GM21723 (cell line): ENCODE results near the gene TTC28.

Source experiments
- ATAC-seq: cut with Tn5 transposase; IDR thresholded peaks from one replicate; pipeline ENCODE4 v1.9.1; 2021; ENCODE audit warnings: mild to moderate bottlenecking, moderate library complexity; ENCODE audit not compliant: unreplicated experiment

Gene TTC28

GRCh38 chr22:28017558-28017820, 662.2 kb downstream of the TTC28 start:
- no peak for ATAC-seq

DNA sequence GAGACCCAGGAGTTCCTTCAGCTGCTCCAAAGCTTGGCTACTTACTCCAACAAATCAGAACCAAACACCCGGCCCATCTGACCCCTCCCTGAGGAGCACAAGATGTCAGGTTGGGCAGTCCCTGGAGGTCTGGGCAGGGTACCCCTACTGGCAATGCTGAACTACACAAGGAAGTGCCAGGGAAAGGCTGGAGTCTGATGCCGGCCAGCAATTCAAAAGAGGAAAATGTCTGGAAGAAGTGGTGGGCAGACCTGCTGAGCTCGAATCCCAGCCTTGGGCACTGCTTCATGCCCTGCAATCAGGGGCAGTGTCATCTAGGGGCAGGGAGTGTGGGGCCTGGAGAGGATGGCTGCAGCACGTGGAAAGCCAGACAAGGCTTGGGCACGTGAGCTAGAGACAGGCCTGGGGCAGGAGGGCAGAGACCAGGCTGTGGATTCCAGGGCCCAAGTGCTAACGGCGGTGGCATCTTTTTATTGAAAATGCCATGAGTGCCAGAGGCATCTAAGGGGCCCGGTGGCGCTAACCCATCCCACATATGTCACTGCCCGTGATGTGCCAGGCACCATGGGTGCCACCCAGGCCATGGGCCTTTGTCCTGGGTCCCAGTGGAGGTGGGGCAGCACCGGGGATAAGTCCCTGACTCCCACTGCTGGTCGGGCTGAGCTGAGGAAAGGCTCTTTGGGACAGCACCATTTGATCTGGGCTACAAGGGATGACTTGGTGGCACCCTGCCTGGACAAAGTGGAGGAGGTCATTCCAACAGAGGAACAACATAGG, 662.7 kb downstream of the TTC28 start:
- no peak for ATAC-seq

DNA sequence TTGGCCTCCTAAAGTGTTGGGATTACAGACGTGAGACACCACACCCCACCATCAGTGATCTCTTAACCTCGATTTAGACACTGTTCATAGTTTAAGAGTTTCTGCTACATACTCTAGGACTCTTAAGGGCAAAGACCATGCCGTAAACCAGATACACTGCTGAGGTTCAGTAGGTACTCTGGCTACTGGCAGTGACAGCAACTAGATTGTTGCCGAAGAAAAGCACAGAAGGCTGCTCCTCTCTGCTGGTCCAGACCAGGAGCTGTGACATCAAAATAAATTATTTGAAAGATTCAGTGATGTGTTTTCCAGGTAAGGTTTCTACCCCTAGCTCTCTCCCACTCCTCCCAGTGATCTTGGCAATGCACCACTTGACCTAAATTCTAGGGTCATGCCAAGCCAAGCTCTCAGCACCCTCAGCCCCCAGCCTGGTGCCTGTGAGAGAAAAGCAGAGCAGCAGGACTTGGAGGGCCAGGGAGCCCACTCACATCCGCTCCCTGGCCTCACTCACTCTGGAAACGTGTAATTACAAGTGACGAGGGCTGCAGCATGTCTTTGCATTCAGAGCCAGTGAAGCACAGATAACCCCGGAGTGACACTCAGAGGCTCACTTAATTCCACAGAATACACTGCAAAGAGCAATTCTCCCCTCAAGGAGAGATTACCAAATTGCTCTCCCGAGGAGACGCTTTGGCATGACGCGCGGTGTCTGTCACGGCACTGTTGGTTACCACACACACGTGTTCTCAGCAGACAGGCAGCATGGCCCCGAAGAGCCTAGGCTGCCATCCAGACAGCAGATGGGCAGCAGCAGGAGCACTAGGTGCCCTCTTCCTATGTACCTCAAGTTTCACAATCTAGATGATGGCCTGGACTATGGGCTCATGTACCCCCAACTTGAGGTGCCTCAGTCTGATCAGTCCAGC, 663.7 kb downstream of the TTC28 start:
- no peak for ATAC-seq

DNA sequence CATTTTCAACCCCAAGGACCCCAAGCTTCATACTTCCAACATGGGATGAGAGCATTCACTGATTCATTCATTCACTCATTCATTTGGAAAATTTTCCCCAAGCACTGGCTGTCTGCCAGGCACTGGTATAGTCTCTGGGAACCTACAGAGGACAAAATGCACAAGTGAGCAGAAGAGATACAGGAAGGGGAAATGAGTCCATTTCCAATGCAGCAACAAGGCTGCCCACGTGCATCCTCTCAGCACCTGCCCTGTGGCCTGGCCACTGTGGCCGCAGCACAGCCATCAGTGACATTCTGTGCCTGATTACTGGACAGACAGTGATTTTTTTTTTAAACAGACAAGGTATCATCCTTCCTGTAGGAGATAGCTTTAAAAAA, 664.6 kb downstream of the TTC28 start:
- ATAC-seq: no peak

GRCh38 chr22:28014211-28015045, 665.2 kb downstream of the TTC28 start:
- no peak for ATAC-seq

- ATAC-seq: no peak
Measured at GRCh38 chr22:28013611-28014010, 666.0 kb downstream of the TTC28 start.

GRCh38 chr22:28012832-28013460, 666.7 kb downstream of the TTC28 start:
- no peak for ATAC-seq

GRCh38 chr22:28009272-28009827, 670.3 kb downstream of the TTC28 start:
- no peak for ATAC-seq

- ATAC-seq: no peak
Measured at GRCh38 chr22:28008649-28009048, 671.0 kb downstream of the TTC28 start.

DNA sequence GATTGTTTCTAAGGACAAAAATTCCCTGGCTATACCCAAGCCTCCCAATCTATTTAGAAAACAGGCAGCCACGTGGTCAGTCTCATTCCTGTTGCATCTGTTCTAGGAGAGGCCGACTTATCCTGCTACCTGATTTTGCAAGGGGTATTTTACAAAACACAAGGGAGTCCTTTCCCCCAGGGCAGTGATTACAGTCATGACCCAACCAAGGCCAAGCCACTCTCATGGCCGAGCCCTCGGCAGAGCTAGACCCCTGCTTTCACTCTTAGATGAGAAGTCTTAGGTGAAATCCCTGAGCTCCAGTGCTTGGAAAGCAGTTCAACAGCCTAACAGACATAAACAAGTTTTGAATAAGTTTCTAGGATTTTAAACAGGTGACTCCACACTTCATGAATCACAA, 671.6 kb downstream of the TTC28 start:
- no peak for ATAC-seq

DNA sequence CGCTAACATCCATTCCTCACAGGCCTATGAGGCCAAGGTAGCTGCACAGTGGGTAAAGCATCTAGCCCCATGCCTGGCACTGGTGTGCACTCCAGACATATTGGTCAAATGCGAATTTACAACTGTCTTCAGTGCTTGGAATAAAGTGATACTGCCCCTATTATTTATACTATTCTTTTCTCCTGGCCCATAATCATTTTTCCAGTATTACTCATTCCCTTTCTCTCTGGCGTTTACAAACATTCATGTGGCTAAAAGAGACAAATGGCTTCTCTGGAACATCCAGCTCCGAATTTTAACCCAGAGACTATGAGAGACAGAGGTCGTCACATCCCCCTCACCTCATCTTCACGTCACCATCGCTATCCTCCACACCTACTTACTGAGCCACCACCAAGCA, 673.4 kb downstream of the TTC28 start:
- ATAC-seq: no peak

DNA sequence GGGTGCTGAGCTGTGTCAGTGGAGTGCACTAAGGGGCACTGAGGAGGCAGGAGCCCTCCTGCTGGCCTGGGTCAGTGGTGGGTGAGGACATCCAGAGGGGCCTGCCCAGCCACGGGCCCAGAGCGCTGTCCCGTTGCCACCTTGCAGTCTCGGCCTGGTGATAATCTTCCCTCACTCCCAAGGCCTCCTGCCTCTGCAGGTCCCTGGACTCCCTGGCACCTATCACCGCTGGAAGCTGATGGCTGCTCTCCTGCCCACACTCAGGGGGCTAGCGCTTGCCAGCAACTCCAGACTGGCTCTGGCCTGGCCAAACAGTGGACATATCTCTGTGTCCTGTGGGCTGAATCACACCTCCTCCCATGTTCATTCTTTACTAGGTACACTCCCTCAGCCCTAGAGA, 674.1 kb downstream of the TTC28 start:
- no peak for ATAC-seq

DNA sequence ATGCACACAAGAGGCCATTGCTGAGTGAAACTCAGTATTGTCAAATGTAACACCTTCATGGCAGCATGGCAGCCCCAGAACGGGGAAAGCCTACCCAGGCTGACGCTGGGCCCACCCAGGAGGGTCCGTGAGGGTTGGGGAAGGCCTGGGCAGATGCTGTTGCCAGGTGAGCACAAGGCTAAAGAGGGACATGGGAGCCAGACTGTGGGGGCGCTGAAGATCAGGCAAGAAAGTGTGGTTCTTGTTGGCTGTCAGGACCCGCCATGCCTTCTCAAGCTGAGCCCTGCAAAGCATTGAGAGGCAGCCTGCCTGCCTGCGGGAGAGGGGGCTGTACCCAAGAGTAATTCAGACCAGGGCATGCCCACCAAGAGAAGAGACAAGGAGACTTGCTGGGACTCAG, 675.6 kb downstream of the TTC28 start:
- ATAC-seq: no peak

- ATAC-seq: no peak
Measured at GRCh38 chr22:28002863-28003565, 676.6 kb downstream of the TTC28 start.

- no peak for ATAC-seq
Measured at GRCh38 chr22:28002181-28002700, 677.4 kb downstream of the TTC28 start.

DNA sequence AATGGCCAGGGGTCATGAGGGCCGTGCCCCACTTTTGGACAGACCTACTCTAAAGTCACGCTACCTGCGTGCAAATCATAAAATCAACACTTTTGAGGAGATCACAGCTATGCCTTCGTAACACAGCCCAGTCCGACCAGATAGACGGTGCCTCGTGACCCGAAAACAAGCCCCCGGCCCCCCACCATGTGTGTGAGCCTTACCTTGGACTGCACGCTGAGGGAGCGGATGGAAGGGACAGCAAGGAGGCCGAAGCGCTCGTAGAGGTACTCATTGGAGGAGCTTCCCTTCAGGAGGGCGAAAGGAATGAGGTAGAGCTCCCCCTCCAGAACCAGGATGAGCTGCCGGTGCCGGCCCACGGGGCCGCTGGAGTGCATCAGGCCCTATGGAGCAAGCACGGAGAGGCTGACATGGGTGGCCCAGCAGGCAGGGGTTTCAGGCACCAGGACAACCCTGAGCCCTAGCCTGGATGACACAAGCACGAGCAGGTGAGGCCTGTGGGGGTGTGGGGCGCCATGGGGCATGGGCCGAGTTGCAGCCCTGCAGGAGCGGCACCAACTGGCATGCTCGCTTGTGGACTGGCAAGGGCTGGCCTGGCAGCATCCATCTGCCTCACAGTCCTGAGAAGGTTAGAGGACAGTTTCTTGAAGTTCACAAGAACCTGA, 678.3 kb downstream of the TTC28 start:
- ATAC-seq: no peak

DNA sequence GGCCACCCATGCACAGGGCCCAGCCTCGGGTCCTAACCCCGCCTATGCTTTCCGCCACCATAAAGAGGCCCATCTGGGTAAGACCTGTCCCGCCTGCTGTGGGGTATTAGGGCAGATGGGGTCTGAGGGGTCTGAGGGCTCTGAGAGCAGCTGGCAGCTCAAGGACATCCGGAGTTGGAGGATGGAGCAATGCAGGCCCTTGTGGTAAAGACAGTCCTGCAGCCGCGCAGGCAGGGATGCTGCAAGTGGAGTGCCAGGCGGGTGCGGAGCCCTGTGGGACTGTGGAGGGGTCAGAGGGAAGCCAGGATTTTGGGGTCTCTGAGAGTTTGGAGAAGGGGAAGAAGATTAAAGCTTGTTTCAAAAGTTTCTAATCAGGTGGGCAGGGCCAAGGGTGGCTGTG, 679.3 kb downstream of the TTC28 start:
- ATAC-seq: no peak

DNA sequence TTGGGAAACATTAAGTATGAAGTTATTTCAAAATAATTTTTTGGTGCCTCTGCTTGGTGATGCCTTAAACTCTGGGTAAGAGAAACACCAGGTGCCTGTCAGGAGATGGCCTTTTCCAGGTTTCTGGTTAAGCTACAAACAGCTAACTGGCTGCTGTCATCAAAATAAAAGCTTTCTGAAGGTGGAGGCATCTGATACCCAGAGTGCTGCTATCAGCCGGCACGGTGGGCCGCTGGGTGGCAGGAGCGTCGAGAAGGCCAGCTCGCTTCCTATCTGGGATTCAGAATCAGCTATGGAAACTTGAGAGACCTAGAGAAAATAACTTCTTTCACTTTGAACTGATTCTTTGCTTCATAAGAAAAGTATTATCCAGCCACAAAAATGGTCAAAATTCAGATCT, 679.8 kb downstream of the TTC28 start:
- ATAC-seq: no peak
